SKM-1 treated with dmso at 0.1 percent for 144 hours (cell line): ENCODE measurements around the gene FBXO40.

Experiments
- DNase-seq: peaks from one replicate; lab custom pipeline; 2025; ENCODE audit not compliant: unreplicated experiment; lab: John Stamatoyannopoulos, UW

FBXO40 gene

DNA sequence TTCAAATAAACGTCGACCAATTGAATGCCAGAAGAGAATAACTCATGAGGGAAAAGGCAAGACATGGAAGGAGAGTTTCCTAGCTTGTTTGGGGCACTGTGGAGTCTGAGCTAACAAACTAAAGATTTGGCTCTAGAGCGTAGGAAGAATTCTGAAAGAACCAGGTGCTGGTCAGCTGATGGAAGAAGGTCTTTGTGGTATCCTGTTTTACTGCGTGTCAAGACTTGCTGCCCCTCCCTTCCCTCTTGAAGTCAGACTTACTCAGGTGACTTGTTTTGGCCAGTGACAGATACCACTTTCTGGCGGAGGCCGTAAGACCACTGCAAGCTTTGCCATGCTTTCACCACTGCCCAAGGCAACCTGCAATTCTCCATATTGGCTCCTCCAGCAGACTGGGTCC lies 68.2 kb downstream of the FBXO40 start:
- no peak for DNase-seq

DNA sequence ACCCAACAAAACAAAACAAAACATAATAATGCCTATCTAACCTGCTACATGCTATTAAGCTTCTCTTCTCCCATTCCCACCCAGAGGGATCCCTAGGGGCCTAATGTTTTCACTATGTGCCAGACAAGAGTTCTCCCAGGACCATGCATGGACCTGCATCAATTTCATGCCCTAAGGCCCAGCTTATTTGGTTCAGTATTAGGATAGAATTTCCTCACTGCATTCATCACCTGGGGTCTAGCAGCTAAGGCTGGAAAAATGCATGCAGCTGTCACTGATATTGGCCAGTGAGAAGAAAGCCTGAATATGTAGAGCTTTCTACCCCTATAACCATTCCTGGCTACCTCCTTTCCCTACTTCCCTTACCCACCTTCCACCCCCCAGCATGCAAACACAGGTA lies 69.6 kb downstream of the FBXO40 start:
- DNase-seq: no peak

DNA sequence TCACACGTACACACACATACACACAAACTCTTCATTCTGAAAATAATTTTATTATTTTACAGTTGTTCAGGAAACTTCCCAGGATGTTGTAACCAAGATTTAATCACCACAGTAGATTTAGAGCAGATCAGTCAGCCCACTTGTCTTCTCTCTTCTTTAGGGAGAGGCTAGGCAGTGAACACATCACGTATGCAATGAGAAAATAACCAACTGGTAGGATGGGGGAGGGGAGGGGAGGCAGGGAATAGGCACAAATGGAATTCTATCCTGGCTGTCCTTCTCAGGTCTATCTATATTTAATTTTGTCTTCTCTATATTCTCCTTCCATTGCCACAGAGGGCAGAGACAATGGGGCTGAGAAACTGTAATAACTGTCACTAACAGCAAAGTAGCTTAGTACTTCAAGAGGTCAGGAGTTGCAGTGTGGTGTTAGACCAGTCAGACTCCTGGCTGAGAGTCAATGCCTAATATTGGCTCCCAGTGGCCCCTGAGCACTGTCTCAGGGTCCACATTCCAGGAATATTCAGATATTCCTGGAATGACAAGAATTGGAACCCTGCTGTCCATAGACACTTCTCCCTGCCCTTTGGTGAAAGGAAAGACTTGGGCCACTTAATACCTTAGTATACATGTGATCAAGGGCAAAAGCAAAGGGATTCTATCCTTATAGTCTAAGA lies 70.1 kb downstream of the FBXO40 start:
- no peak for DNase-seq

DNA sequence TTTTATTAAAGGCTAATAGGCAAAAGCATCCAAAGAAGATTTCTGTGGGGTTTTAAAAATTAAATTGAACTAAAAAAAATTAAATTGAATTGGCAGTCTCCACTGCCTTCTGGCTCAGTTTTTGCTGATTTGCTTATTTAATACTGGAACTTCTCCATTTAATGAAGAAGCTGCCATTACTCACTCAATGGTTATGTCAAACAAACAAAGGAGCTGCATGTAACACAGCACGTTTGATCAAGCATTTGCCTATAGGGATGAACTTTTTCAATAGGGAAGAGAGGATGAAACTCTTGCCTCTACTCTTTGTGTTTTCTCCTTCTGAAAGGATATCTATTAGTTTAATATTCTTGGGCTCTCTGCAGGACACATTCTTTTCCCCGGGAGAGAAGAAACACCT lies 72.3 kb downstream of the FBXO40 start:
- no peak for DNase-seq

DNA sequence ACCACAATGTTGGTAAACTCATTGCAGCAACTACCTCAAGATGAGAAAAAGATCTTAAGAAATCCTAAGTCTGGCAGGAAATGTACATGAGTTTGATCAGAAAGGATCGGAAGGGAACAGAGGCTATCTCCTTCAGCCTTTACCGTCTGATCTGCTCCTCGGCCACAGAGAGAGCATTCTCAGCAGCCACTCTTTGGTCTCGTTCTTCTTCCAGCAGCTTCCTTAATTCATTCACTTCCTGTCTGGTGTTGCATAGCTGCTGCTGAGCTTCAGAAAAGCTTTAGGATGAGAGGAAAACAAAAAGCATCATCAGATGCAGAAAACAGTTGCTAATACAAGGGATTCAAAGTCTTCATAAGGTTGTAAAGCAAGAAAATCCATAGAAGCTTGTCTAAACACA lies 74.2 kb downstream of the FBXO40 start:
- DNase-seq: no peak

DNA sequence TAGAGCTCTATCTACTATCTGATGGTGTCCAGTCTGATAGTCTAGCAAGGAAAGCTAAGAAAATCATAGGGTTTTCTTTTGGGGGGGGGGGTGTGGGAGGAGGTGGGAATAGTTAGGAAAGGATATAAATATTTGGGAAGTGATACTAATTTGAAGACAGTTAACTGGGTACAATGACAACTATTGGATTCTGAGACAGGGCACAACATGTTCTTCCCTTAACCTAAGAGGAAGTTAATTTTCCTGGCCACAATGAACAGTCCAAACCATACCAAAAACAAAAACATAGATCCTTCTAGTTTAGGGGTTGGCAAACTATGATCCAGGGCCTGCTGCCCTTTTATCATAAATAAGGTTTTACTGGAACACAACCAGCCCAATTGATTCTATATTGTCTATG lies 77.5 kb downstream of the FBXO40 start:
- DNase-seq: no peak

DNA sequence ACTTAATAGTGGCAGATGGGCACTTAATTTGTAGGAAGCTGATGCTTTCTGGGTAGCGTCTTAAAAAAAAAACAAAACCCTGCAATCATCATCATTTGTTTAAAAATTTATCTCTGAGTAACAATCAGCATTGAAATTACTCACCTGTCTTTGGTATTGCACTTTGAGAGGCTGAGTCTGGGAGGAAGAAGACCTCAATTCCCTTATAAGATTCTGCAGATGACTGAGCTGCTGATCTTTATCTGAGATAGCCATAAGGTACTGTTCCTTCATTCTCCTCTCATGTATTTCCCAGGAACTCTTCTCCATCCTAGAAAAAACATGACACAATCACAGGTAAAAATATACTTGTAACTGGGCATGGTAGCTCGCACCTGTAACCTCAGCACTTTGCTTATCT lies 84.0 kb downstream of the FBXO40 start:
- no peak for DNase-seq
